IMR-90 (cell line): ENCODE data around the gene HDHD5. TPM values are rescaled to one million over a fixed set of nuclear protein-coding genes. Genes with fewer than 3 reads are reported as not detected.

ENCODE experiments used
- ATAC-seq: fragments of 200-7000 bp; cut with Tn5 transposase; 2 replicates; pipeline ENCODE4 v1.9.1; 2020; ENCODE audit warnings: low read depth, mild to moderate bottlenecking, moderate library complexity
- BruUV-seq: library from RNA; stranded (reverse); fragments of 400-500 nt; replicated peaks from 2 replicates; lab custom pipeline; 2021; lab: Mats Ljungman, UMichigan
- CTCF ChIA-PET: fragments of 300-600 bp; formaldehyde crosslinking; extraction: SDS; loops from one replicate; lab custom pipeline; 2021; ENCODE audit warnings: antibody characterized with exemption; lab: Yijun Ruan, JAX
- POLR2A ChIA-PET: fragments of 300-600 bp; sonication (Branson Sonifier 250); formaldehyde crosslinking; loops from one replicate; lab custom pipeline; 2022; ENCODE audit warnings: antibody characterized with exemption; ENCODE audit not compliant: unreplicated experiment; lab: Charles Lee
- DNase-seq: peaks from one replicate; pipeline ENCODE4 v3.0.0; 2013
- H2AFZ ChIP-seq: replicated peaks from 2 replicates; pipeline ENCODE3; 2013; ENCODE audit warnings: low read length, mild to moderate bottlenecking; ENCODE audit not compliant: poor library complexity
- H2AK5ac ChIP-seq: 2 replicates; pipeline ENCODE4 v1.6.1; 2013; ENCODE audit warnings: low read depth, low read length, inconsistent platforms
- H2AK9ac ChIP-seq: replicated peaks from 2 replicates; pipeline ENCODE3; 2013; ENCODE audit warnings: mild to moderate bottlenecking, low read depth, low read length, moderate library complexity; ENCODE audit not compliant: poor library complexity
- H2BK120ac ChIP-seq: 2 replicates; pipeline ENCODE4 v1.6.1; 2013; ENCODE audit warnings: low read depth, low read length, inconsistent platforms
- H2BK15ac ChIP-seq: 3 replicates; pipeline ENCODE4 v1.6.1; 2013; ENCODE audit warnings: low read depth, low read length, inconsistent platforms
- H2BK20ac ChIP-seq: 2 replicates; pipeline ENCODE4 v1.6.1; 2013; ENCODE audit warnings: low read depth, mild to moderate bottlenecking, inconsistent platforms, low read length, moderate library complexity
- H2BK5ac ChIP-seq: 2 replicates; pipeline ENCODE4 v1.6.1; 2013; ENCODE audit warnings: mild to moderate bottlenecking, low read depth, low read length, inconsistent platforms; ENCODE audit not compliant: poor library complexity, severe bottlenecking
- H3K14ac ChIP-seq: replicated peaks from 2 replicates; pipeline ENCODE4 v1.6.1; 2013; ENCODE audit warnings: low read depth, low read length, inconsistent platforms
- H3K18ac ChIP-seq: 2 replicates; pipeline ENCODE4 v1.6.1; 2013; ENCODE audit warnings: low read depth, low read length, control low read depth
- H3K23ac ChIP-seq: 2 replicates; pipeline ENCODE4 v1.6.1; 2013; ENCODE audit warnings: low read depth, low read length, inconsistent platforms
- H3K27ac ChIP-seq: 2 replicates; pipeline ENCODE4 v1.5.1; 2013; ENCODE audit warnings: mild to moderate bottlenecking, control low read depth, low read length; ENCODE audit not compliant: insufficient read depth
- H3K27me3 ChIP-seq: 2 replicates; pipeline ENCODE4 v1.6.1; 2013; ENCODE audit warnings: low read length; ENCODE audit not compliant: control insufficient read depth, insufficient read depth
- H3K36me3 ChIP-seq: 2 replicates; pipeline ENCODE4 v1.6.1; 2013; ENCODE audit warnings: low read length, mixed read lengths; ENCODE audit not compliant: control insufficient read depth, insufficient read depth
- H3K4ac ChIP-seq: 2 replicates; pipeline ENCODE4 v1.6.1; 2013; ENCODE audit warnings: low read depth, low read length, inconsistent platforms
- H3K4me1 ChIP-seq: 2 replicates; pipeline ENCODE4 v1.6.1; 2013; ENCODE audit warnings: low read length, mixed read lengths; ENCODE audit not compliant: control insufficient read depth, insufficient read depth
- H3K4me2 ChIP-seq: 2 replicates; pipeline ENCODE4 v1.6.1; 2013; ENCODE audit warnings: low read depth, mild to moderate bottlenecking, control low read depth, low read length, moderate library complexity
- H3K4me3 ChIP-seq: 2 replicates; pipeline ENCODE4 v1.5.1; 2013; ENCODE audit warnings: low read depth, mild to moderate bottlenecking, control low read depth, low read length, moderate library complexity; ENCODE audit not compliant: insufficient read depth
- H3K56ac ChIP-seq: 2 replicates; pipeline ENCODE4 v1.6.1; 2013; ENCODE audit warnings: low read length, inconsistent platforms; ENCODE audit not compliant: insufficient read depth; ENCODE audit errors: extremely low read depth
- H3K79me1 ChIP-seq, 2 experiments: 2 replicates each; pipeline ENCODE4 v1.6.1; 2013; ENCODE audit warnings: low read length in 2 of 2, inconsistent platforms in 1 of 2, low read depth in 1 of 2
- H3K9ac ChIP-seq: 2 replicates; pipeline ENCODE4 v1.6.1; 2013; ENCODE audit warnings: low read depth, low read length, control low read depth
- H3K9me1 ChIP-seq: 2 replicates; pipeline ENCODE4 v1.6.1; 2013; ENCODE audit warnings: low read length, inconsistent platforms; ENCODE audit not compliant: insufficient read depth
- H3K9me3 ChIP-seq: 2 replicates; pipeline ENCODE4 v1.6.1; 2013; ENCODE audit warnings: low read length; ENCODE audit not compliant: control insufficient read depth, insufficient read depth
- H4K20me1 ChIP-seq: 2 replicates; pipeline ENCODE4 v1.6.1; 2013; ENCODE audit warnings: low read length, inconsistent platforms; ENCODE audit not compliant: insufficient read depth
- H4K5ac ChIP-seq: 2 replicates; pipeline ENCODE4 v1.6.1; 2013; ENCODE audit warnings: mild to moderate bottlenecking, low read depth, low read length, control low read depth
- H4K8ac ChIP-seq, 2 experiments: 2 replicates each; pipeline ENCODE4 v1.6.1; 2013; ENCODE audit warnings: low read depth in 2 of 2, low read length in 2 of 2, control low read depth in 1 of 2, inconsistent platforms in 1 of 2
- H4K91ac ChIP-seq: 2 replicates; pipeline ENCODE4 v1.6.1; 2013; ENCODE audit warnings: low read depth, low read length, inconsistent platforms; ENCODE audit not compliant: insufficient read depth
- BHLHE40 ChIP-seq: fragments of 150-350 bp; IDR thresholded peaks from 2 replicates; pipeline ENCODE4 v1.6.1; 2016; ENCODE audit warnings: mild to moderate bottlenecking, low read depth, low read length
- CEBPB ChIP-seq: IDR thresholded peaks from 2 replicates; pipeline ENCODE4 v1.6.1; 2012; ENCODE audit warnings: low read depth, low read length, improper control_type of control experiment
- CHD1 ChIP-seq: IDR thresholded peaks from 2 replicates; pipeline ENCODE4 v1.6.1; 2012; ENCODE audit warnings: low read depth, low read length, improper control_type of control experiment
- CTCF ChIP-seq: conservative IDR thresholded peaks from 2 replicates; pipeline ENCODE4 v1.5.1; 2012; ENCODE audit warnings: mild to moderate bottlenecking, low read depth, low read length, improper control_type of control experiment
- FOS ChIP-seq: fragments of 150-350 bp; IDR thresholded peaks from 2 replicates; pipeline ENCODE4 v1.6.1; 2016; ENCODE audit warnings: low read depth, low read length
- MAFK ChIP-seq: IDR thresholded peaks from 2 replicates; pipeline ENCODE4 v1.6.1; 2012; ENCODE audit warnings: low read depth, low read length, improper control_type of control experiment
- MAZ ChIP-seq: IDR thresholded peaks from 2 replicates; pipeline ENCODE4 v1.6.1; 2012; ENCODE audit warnings: low read depth, mild to moderate bottlenecking, low read length, improper control_type of control experiment, moderate library complexity, borderline replicate concordance
- NFE2L2 ChIP-seq: fragments of 150-350 bp; IDR thresholded peaks from 2 replicates; pipeline ENCODE4 v1.6.1; 2016; ENCODE audit warnings: low read depth, mild to moderate bottlenecking, low read length
- POLR2A ChIP-seq: IDR thresholded peaks from 2 replicates; pipeline ENCODE4 v1.6.1; 2012; ENCODE audit warnings: mild to moderate bottlenecking, low read depth, low read length
- RCOR1 ChIP-seq: IDR thresholded peaks from 2 replicates; pipeline ENCODE4 v1.6.1; 2012; ENCODE audit warnings: mild to moderate bottlenecking, low read length, improper control_type of control experiment; ENCODE audit not compliant: insufficient replicate concordance
- RFX5 ChIP-seq: IDR thresholded peaks from 2 replicates; pipeline ENCODE4 v1.8.0; 2012; ENCODE audit warnings: low read depth, mild to moderate bottlenecking, low read length, moderate library complexity
- USF2 ChIP-seq: fragments of 150-350 bp; IDR thresholded peaks from 2 replicates; pipeline ENCODE4 v1.6.1; 2017; ENCODE audit warnings: mild to moderate bottlenecking, antibody characterized with exemption, low read length, low read depth
- WGBS, 2 experiments: methylation state at CpG; one replicate each; pipeline versions ENCODE4 v1.1.5 to v1.1.7; 2013; ENCODE audit warnings: missing lambda C conversion rate in 2 of 2; ENCODE audit not compliant: insufficient read length in 1 of 2; ENCODE audit errors: extremely low coverage in 2 of 2; 5-methylcytosine and 5-hydroxymethylcytosine counted together
- dilution Hi-C: fragments of 300-500 bp; cut with HindIII; formaldehyde crosslinking; loops from one replicate; pipeline ENCODE4 v1.14.3; 2018; ENCODE audit warnings: low sequenced_read_pairs; ENCODE audit not compliant: unreplicated experiment
- in situ Hi-C: fragments of 300-500 bp; cut with MboI; formaldehyde crosslinking; loops from 3 replicates; pipeline ENCODE4 v1.14.3; 2019; ENCODE audit warnings: low sequenced_read_pairs, inconsistent platforms, mixed read lengths
- intact Hi-C: fragments of 100-400 bp; cut with micrococcal nuclease; formaldehyde crosslinking; loops from 2 replicates; pipeline ENCODE4 v1.10.0; 2022
- polyA plus RNA-seq, 3 experiments: library from polyadenylated mRNA; depleted of rRNA; stranded (reverse); fragments of >200 nt; gene quantifications; 2 replicates each; pipeline ENCODE4 v1.2.3, GENCODE V29; 2012; ENCODE audit warnings: low replicate concordance in 1 of 3
- total RNA-seq: library from RNA; depleted of rRNA; stranded (reverse); fragments of >200 nt; gene quantifications from 2 replicates; pipeline ENCODE4 v1.2.3, GENCODE V29; 2012

The HDHD5 gene
- total and polyA plus RNA-seq, 2 of the 4 experiments (the other 2 are of a cell fraction) = 31.9 to 37.5 TPM

- no peak for TF ChIP-seq NFE2L2
- no peak for TF ChIP-seq BHLHE40
- no peak for TF ChIP-seq POLR2A
Measured at GRCh38 chr22:17105143-17106129, 53.6 kb downstream of the HDHD5 start (continued).

DNA sequence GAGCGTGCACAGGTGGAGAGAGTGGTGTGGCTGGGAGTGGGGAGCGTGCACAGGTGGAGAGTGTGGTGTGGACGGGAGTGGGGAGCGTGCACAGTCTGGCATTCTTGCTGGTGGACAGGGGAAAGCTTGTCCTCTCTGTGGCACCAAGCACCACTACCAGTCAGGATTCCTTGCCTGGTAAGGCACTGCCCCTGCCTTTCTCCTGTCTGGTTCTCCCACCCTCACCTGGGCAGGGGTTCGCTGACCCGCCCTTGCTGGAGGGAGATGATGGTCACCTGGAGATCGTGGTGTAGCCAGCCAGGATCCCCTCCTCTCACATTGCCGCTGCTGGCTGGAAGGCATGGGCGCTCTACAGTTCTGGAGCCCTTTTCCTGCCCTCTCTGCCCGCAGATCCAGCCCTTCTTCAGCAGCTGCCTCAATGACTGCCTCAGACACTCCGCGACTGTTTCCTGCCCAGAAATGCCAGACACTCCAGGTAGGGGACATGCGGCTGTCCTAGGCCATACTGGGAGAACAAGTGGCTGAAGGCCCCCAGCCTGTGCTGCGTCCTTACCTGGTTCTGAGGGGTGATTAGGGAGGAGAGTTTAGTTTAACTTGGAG lies 54.6 kb downstream of the HDHD5 start:
- Histone ChIP-seq H2AK5ac (no peak overlapping the region), H3K36me3 (peaks cover 72% of the 10 kb centered on the region), H3K79me1 (0 out of 4 replicates have a peak, but pooled peaks cover 0 to 3% of the 10 kb centered on the region in 2 experiments), H3K23ac (no peak overlapping the region), H2AFZ (no peak overlapping the region), H3K56ac (no peak overlapping the region), H4K5ac (no peak overlapping the region), H3K14ac (no peak overlapping the region), H3K4me1 (no peaks in the 10 kb centered on the region), H3K9me1 (peaks cover 5% of the 10 kb centered on the region), H4K20me1 (peaks cover 9% of the 10 kb centered on the region; the same call in 1 of the 2 replicates), H3K9ac (no peak overlapping the region), H2BK5ac (no peak overlapping the region), H3K27ac (no peak overlapping the region), H2AK9ac (no peak overlapping the region), H4K8ac (no peak overlapping the region), H2BK15ac (no peak overlapping the region), H2BK20ac (no peak overlapping the region), H3K4me3 (no peak overlapping the region), H3K9me3 (no peaks in the 10 kb centered on the region), H3K4ac (no peak overlapping the region), H3K4me2 (no peak overlapping the region), H2BK120ac (no peak overlapping the region), H4K91ac (no peak overlapping the region), H3K27me3 (no peaks in the 10 kb centered on the region), H3K18ac (no peak overlapping the region)
- CTCF ChIA-PET = no interaction called here
- dilution Hi-C loops (no loop called here), intact Hi-C loops (no loop called here), in situ Hi-C loops (no loop called here)
- POLR2A ChIA-PET = no interaction called here
- WGBS, 2 experiments = 93% methylated on average over 3 of the region's 14 CpGs; no CpG with 5 or more reads in 1 of the 2 experiments
- no peak for TF ChIP-seq USF2
- TF ChIP-seq CTCF = no peak
- no peak for TF ChIP-seq RCOR1
- TF ChIP-seq CHD1 = no peak
- no peak for TF ChIP-seq NFE2L2
- no peak for TF ChIP-seq RFX5
- TF ChIP-seq CEBPB = no peak
- no peak for TF ChIP-seq FOS
- TF ChIP-seq POLR2A = no peak
- TF ChIP-seq MAZ = no peak
- no peak for TF ChIP-seq MAFK
- no TSS peak for BruUV-seq
- ATAC-seq (no peak), DNase-seq (no peak)
